Stimulated activated CD4-positive, alpha-beta T cell treated with anti-CD3 and anti-CD28 coated beads, Interleukin-15, amount 100 ng/mL, for 1 hour (primary cell): ENCODE data around the gene ZNF512.
"Not testable (repeated sequence)": the region's sequence is repeated elsewhere in the genome, so short reads cannot be mapped to it uniquely, and the experiment has no call there.

ENCODE experiments used
- DNase-seq, 2 donors: peaks; one replicate each; pipeline ENCODE4 v3.0.0-alpha.2; 2020; ENCODE audit warnings: low read depth in 1 of 2, low spot score in 1 of 2

The ZNF512 gene

GRCh38 chr2:27583390-27583915, 611 bp downstream of the ZNF512 start:
- no peak for DNase-seq

- DNase-seq, result no peak
Observed at GRCh38 chr2:27584597-27584996, 1.8 kb downstream of the ZNF512 start.

DNA sequence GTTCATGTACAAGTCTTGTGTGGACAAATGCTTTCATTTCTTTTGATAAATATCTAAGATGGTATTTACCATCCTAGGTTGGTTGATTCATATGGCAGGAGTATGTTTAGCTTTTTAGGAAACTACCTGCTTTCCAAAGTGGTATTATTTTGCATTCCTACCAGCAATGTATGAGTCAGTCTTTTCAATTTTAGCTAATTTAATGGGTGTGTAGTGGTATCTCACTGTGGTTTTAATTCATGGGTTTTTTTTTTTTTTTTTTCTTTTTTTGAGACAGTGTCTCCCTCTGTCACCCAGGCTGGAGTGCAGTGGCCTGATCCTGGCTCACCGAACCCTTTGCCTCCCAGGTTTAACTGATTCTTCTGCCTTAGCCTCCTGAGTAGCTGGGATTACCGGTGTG, 4.2 kb downstream of the ZNF512 start:
- DNase-seq, result no peak

- no peak for DNase-seq
Observed at GRCh38 chr2:27588308-27588707, 5.5 kb downstream of the ZNF512 start.

GRCh38 chr2:27591745-27592144, 8.9 kb downstream of the ZNF512 start:
- DNase-seq, result no peak

DNA sequence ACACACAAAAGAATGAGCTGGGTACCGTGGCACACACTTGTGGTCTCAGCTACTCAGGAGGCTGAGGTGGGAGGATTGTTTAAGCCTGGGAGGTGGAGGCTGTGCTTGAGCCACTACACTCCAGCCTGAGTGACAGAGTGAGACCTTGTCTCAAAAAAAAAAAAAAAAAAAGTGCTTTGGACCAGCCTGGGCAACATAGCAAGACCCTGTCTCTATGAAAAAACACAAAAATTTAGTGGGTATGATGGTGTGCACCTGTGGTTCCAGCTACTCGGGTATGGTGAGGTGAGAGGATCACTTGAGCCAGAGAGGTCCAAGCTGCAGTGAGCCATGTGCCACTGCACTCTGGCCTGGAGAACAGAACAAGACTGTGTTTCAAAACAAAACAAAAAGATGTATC, 10.4 kb downstream of the ZNF512 start:
- DNase-seq, result no peak

- DNase-seq, result not testable (repeated sequence)
Observed at GRCh38 chr2:27594020-27594703, 11.3 kb downstream of the ZNF512 start.

GRCh38 chr2:27595412-27595811, 12.6 kb downstream of the ZNF512 start:
- not testable (repeated sequence) for DNase-seq

GRCh38 chr2:27596627-27597026, 13.8 kb downstream of the ZNF512 start:
- DNase-seq, result no peak

GRCh38 chr2:27606611-27607010, 23.8 kb downstream of the ZNF512 start:
- no peak for DNase-seq

GRCh38 chr2:27613985-27614384, 31.1 kb downstream of the ZNF512 start:
- no peak for DNase-seq

DNA sequence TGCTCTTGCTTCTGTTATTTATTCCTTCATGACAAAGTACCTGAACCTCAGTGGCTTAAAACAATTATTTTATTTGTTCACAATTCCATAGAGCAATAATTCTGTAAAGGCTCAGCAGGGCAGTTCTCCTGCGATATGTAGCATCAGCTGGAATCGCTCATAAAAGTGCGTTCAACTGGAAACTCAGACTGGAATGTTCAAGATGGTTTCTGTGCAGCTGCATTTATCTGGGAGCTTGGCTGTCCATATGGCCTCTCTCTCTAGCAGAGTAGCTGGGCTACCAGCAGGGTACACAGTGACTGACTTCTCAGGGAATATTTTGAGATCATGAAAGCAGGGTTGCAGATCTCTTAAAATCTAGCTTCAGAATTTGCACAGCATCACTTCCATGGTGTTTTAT, 32.5 kb downstream of the ZNF512 start:
- no peak for DNase-seq

GRCh38 chr2:27621524-27621923, 38.7 kb downstream of the ZNF512 start:
- no peak for DNase-seq

DNA sequence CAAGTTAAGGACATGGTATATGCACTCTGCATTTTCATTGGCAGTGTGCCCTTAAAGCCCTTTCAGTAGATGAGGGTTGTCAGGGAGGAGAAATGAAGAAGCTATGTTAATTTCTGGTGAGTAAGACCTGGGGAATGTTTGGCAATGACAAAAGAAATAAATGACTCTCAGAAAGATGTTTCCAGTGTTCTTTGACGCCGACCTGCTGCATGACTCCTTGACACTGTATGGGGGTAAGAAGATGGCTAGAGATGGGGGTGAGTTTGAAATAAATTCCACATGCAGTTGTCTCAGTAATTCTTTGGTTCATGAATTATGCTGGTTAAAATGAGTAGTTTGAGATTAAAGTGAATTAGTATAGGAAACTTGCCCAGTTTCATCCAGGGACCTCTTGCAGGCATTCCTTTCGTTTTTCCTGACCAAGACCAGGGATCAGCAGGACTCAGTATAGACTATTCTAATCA, 40.1 kb downstream of the ZNF512 start:
- DNase-seq, result no peak

GRCh38 chr2:27624943-27625342, 42.1 kb downstream of the ZNF512 start:
- no peak for DNase-seq

- not testable (repeated sequence) for DNase-seq
Observed at GRCh38 chr2:27626323-27626722, 43.5 kb downstream of the ZNF512 start.

GRCh38 chr2:27626921-27627320, 44.1 kb downstream of the ZNF512 start:
- not testable (repeated sequence) for DNase-seq

- DNase-seq, result no peak
Observed at GRCh38 chr2:27627963-27628766, 45.3 kb downstream of the ZNF512 start.

DNA sequence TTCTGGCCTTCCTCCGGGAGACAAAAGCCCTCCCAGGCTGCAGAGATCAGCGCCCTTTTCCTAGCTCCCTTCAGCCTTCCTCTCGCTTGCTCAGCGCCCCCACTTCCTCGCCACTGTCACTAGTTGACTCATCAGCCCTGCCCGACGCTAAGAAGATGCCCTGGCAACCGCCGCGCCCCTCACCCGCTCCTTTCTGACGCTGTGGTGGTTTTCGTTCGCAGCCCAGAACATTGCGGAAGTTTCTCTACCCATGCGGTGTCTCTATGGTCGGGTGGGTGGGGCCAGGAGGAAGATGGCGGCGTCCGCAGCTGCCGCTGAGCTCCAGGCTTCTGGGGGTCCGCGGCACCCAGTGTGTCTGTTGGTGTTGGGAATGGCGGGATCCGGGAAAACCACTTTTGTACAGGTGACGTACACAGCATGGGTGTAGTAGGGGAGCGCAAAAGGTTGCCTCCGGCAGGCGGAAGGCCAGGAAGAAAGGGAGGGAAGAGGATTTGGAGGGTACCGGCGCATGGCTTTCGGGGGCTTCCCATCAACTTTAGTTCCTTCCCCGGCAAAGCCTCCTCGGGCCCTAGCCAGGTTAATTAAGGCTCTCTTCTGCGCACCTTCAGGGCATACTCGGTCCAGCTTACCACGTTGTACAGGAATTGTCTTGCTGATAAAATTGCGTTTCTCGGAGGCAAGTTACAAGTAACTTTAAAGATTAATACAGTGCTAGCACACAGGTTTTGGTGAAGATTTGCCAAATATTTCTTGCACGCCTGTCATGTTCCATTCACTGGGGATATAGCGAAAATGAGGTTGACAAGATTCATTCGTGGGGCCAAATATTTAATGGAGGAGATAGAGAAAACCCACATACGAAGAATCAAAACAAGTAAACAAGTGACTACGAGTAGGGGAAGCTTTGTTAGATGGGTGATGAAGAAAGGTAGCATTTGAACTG, 46.2 kb downstream of the ZNF512 start, which contains the start of the genes CCDC121 and GPN1:
TSS of gene CCDC121 (minus strand) at position 246 of the 943 bp plus-strand sequence. CDS start 1,213 bp downstream, outside the sequence.
TSS of gene GPN1 (plus strand) at position 284 of the 943 bp plus-strand sequence. CDS start at position 293, 9 bp downstream.
- DNase-seq, result peak; percentile 84 to 86

DNA sequence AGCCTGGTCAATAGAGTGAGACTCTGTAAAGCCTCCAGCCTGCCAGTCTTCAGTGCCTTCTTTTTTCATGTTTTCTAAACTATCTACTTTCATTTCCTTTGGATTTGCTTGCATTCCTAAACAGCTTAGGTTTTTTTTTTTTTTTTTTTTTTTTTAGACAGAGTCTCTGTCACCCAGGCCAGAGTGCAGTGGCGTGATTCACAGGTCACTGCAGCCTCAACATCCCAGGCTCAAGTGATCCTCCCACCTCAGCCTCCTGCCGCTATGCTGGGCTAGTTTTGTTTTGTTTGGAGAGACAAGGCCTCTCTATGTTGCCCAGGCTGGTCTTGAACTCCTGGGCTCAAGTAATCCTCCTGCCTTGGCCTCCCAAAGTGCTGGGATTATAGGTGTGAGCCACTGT, 47.4 kb downstream of the ZNF512 start:
- DNase-seq, result not testable (repeated sequence)

DNA sequence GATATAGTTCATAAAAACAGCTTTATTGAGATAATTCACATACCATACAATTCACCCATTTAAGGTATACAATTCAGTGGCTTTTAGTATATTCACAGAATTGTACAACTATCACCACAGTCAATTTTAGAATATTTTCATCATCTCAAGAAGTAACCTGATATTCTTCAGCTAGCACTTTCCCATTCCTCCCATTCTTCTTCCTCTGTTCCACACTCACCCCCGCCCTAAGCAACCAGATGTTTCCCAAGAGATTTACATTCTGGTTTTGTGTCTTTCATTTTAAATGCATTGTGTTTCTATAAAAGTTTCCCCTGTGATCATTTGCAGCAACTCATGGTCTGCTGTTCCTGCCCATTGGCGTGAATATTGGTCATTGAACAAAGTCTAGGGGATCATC, 51.4 kb downstream of the ZNF512 start:
- DNase-seq, result no peak
